Sigmoid colon (tissue), 7 donors: ENCODE results near the gene CTXND2. TPM values are rescaled to one million over a fixed set of nuclear protein-coding genes. Genes with fewer than 3 reads are reported as not detected.

Source experiments
- DNase-seq: peaks from one replicate; pipeline ENCODE4 v3.0.0-alpha.2; 2019
- H3K27ac ChIP-seq, 4 donors: fragments of 200-600 bp; sonication (generic); one replicate each; pipeline ENCODE4 v1.5.1; 2016 to 2019; ENCODE audit warnings: mild to moderate bottlenecking in 1 of 4
- H3K27me3 ChIP-seq, 3 donors: fragments of 200-600 bp; sonication (generic); one replicate each; pipeline ENCODE4 v1.5.1; 2019; ENCODE audit warnings: mild to moderate bottlenecking in 1 of 3
- H3K36me3 ChIP-seq, 4 donors: fragments of 200-600 bp; sonication (generic); one replicate each; pipeline ENCODE4 v1.5.1; 2016 to 2019
- H3K4me1 ChIP-seq, 4 donors: fragments of 200-600 bp; sonication (generic); one replicate each; pipeline ENCODE4 v1.5.1; 2017 to 2019
- H3K4me3 ChIP-seq, 4 donors: fragments of 200-600 bp; sonication (generic); one replicate each; pipeline ENCODE4 v1.5.1; 2017 to 2019; ENCODE audit warnings: mild to moderate bottlenecking in 2 of 4, moderate library complexity in 1 of 4
- H3K9me3 ChIP-seq, 4 donors: fragments of 200-600 bp in 3 of 4; sonication (generic) in 3 of 4; one replicate each; pipeline versions ENCODE4 v1.5.1 to v1.6.1; 2013 to 2019
- CTCF ChIP-seq, 4 experiments: fragments of 450-650 bp in 3 of 4; fragments of 200-600 bp in 1 of 4; IDR thresholded peaks; one replicate each; pipeline ENCODE4 v1.5.1; 2016 to 2019; ENCODE audit warnings: antibody characterized with exemption in 4 of 4, mild to moderate bottlenecking in 3 of 4, moderate library complexity in 2 of 4
- EP300 ChIP-seq, 4 donors: sonication (generic); formaldehyde crosslinking; IDR thresholded peaks; one replicate each; pipeline ENCODE4 v1.6.1; 2017; ENCODE audit warnings: antibody characterized with exemption in 4 of 4
- POLR2A ChIP-seq, 2 donors: fragments of 450-650 bp; IDR thresholded peaks; one replicate each; pipeline ENCODE4 v1.6.1; 2016; ENCODE audit warnings: antibody characterized with exemption in 2 of 2, mild to moderate bottlenecking in 2 of 2, moderate library complexity in 2 of 2
- POLR2AphosphoS5 ChIP-seq, 4 donors: sonication (generic); formaldehyde crosslinking; IDR thresholded peaks; one replicate each; pipeline ENCODE4 v1.6.1; 2017; ENCODE audit warnings: antibody characterized with exemption in 4 of 4
- WGBS, 2 donors: extraction: QIAGEN DNeasy Blood & Tissue Kit; methylation state at CpG; one replicate each; pipeline ENCODE4 v1.1.7; 2013; 5-methylcytosine and 5-hydroxymethylcytosine counted together
- intact Hi-C: fragments of 100-400 bp; cut with DNase I; formaldehyde crosslinking; loops from one replicate; pipeline ENCODE4 v1.15.1; 2023
- polyA plus RNA-seq, 3 donors: library from polyadenylated mRNA; stranded (reverse); fragments of 200-250 nt; gene quantifications; one replicate each; pipeline ENCODE4 v1.2.3, GENCODE V29; 2013
- total RNA-seq, 4 donors: library from RNA; depleted of rRNA; stranded (reverse); fragments of >200 nt; gene quantifications; one replicate each; pipeline ENCODE4 v1.1.0, GENCODE V29; 2016
- donor health status: healthy with polysubstance abuse.
- donor health status: Bipolar disorder and iron deficiency.
- donor health status: healthy.

Gene CTXND2
- total and polyA plus RNA-seq, 7 donors = not detected

GRCh38 chr1:150944856-150945255, 57.9 kb downstream of the CTXND2 start:
- TF ChIP-seq CTCF (IDR thresholded peaks at IDR 0.05) (no peak), POLR2A (IDR thresholded peaks at IDR 0.05) (no peak), EP300 (IDR thresholded peaks at IDR 0.05) (no peak), POLR2AphosphoS5 (IDR thresholded peaks at IDR 0.05) (no peak)
- intact Hi-C loops = no loop called here
- Histone ChIP-seq H3K4me1 (no peaks in the 10 kb centered on the region), H3K36me3 (peaks cover 35 to 100% (median 88%) of the 10 kb centered on the region in 4 donors), H3K9me3 (no peaks in the 10 kb centered on the region), H3K27me3 (no peaks in the 10 kb centered on the region), H3K4me3 (no peak overlapping the region), H3K27ac (no peak overlapping the region)
- DNase-seq = no peak
- WGBS, 2 donors = 84 to 94% methylated on average over 5 of the region's 5 CpGs

GRCh38 chr1:150954708-150955107, 67.8 kb downstream of the CTXND2 start:
- DNase-seq = no peak
- Histone ChIP-seq H3K4me1 (no peaks in the 10 kb centered on the region), H3K27me3 (no peaks in the 10 kb centered on the region), H3K36me3 (peaks cover 15 to 92% (median 61%) of the 10 kb centered on the region in 4 donors), H3K27ac (no peak overlapping the region), H3K4me3 (no peak overlapping the region), H3K9me3 (no peaks in the 10 kb centered on the region)
- intact Hi-C loops = no loop called here
- no peak for TF ChIP-seq POLR2A (IDR thresholded peaks at IDR 0.05)
- WGBS, 2 donors = 92 to 95% methylated on average over 3 of the region's 3 CpGs

GRCh38 chr1:150955280-150955679, 68.3 kb downstream of the CTXND2 start:
- no peak overlapping the region for H3K27ac ChIP-seq
- H3K36me3 ChIP-seq = peaks cover 18 to 92% (median 61%) of the 10 kb centered on the region in 4 donors
- no peak overlapping the region for H3K4me3 ChIP-seq
- DNase-seq = no peak
- no peaks in the 10 kb centered on the region for H3K27me3 ChIP-seq
- no peaks in the 10 kb centered on the region for H3K4me1 ChIP-seq
- intact Hi-C loops = no loop called here
- no peaks in the 10 kb centered on the region for H3K9me3 ChIP-seq
- TF ChIP-seq CTCF (IDR thresholded peaks at IDR 0.05) = no peak

- TF ChIP-seq POLR2A (IDR thresholded peaks at IDR 0.05) = no peak
- no peak for TF ChIP-seq CTCF (IDR thresholded peaks at IDR 0.05)
- no peak for TF ChIP-seq POLR2AphosphoS5 (IDR thresholded peaks at IDR 0.05)
- no peak for TF ChIP-seq EP300 (IDR thresholded peaks at IDR 0.05)
- no peak for DNase-seq
- Histone ChIP-seq H3K27ac (no peak overlapping the region), H3K36me3 (peaks cover 16 to 92% (median 55%) of the 10 kb centered on the region in 4 donors), H3K9me3 (no peaks in the 10 kb centered on the region), H3K4me1 (no peaks in the 10 kb centered on the region), H3K4me3 (no peak overlapping the region), H3K27me3 (no peaks in the 10 kb centered on the region)
- intact Hi-C loops = no loop called here
- 97 to 98% methylated on average over 11 of the region's 11 CpGs for WGBS, 2 donors
These were observed 70.7 kb downstream of the CTXND2 start for GRCh38 chr1:150957666-150958065.

- TF ChIP-seq POLR2AphosphoS5 (IDR thresholded peaks at IDR 0.05) (no peak), EP300 (IDR thresholded peaks at IDR 0.05) (no peak), CTCF (IDR thresholded peaks at IDR 0.05) (no peak), POLR2A (IDR thresholded peaks at IDR 0.05) (no peak)
- H3K36me3 ChIP-seq = peaks cover 18 to 97% (median 62%) of the 10 kb centered on the region in 4 donors
These were observed 73.7 kb downstream of the CTXND2 start for GRCh38 chr1:150960646-150961045.

More at GRCh38 chr1:150960646-150961045, 73.7 kb downstream of the CTXND2 start:
- peak; percentile 46 for DNase-seq
- H3K27ac ChIP-seq = no peak overlapping the region
- H3K9me3 ChIP-seq = no peaks in the 10 kb centered on the region
- H3K4me3 ChIP-seq = no peak overlapping the region
- H3K27me3 ChIP-seq = no peaks in the 10 kb centered on the region
- peaks cover 0 to 3% (median 0%) of the 10 kb centered on the region in 4 donors for H3K4me1 ChIP-seq
- intact Hi-C loops = no loop called here
- 96 to 98% methylated on average over 7 of the region's 7 CpGs for WGBS, 2 donors
